ENCODE data around the gene KCNE4.

DNA sequence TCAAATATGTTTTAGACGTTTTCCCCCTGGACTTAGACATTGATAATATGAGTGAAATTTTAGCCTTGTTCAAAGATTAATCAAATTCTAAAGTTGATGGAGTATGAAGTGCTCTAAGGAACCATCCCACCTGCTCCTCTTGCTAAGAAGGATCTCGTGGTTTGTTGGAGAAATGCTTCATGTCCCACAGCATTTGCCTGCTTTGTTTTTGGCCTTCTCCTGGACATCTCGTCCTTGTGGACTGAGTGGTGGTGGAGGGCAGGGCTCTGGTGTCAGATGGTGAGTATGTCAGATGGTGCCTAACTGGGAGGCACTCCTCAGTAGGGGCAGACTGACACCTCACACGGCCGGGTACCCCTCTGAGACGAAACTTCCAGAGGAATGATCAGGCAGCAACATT is 39.7 kb upstream of the KCNE4 start:
- TF ChIP-seq EP300 (IDR thresholded peaks at IDR 0.05; ENCODE audit: borderline replicate concordance) (no peak), YY1 (IDR thresholded peaks at IDR 0.05; ENCODE audit: low read depth) (no peak), TAF1 (IDR thresholded peaks at IDR 0.05; ENCODE audit: low read depth) (no peak), NFIC (IDR thresholded peaks at IDR 0.05) (no peak), TEAD4 (IDR thresholded peaks at IDR 0.05) (no peak)
- TF ChIP-seq, protein P1, sequence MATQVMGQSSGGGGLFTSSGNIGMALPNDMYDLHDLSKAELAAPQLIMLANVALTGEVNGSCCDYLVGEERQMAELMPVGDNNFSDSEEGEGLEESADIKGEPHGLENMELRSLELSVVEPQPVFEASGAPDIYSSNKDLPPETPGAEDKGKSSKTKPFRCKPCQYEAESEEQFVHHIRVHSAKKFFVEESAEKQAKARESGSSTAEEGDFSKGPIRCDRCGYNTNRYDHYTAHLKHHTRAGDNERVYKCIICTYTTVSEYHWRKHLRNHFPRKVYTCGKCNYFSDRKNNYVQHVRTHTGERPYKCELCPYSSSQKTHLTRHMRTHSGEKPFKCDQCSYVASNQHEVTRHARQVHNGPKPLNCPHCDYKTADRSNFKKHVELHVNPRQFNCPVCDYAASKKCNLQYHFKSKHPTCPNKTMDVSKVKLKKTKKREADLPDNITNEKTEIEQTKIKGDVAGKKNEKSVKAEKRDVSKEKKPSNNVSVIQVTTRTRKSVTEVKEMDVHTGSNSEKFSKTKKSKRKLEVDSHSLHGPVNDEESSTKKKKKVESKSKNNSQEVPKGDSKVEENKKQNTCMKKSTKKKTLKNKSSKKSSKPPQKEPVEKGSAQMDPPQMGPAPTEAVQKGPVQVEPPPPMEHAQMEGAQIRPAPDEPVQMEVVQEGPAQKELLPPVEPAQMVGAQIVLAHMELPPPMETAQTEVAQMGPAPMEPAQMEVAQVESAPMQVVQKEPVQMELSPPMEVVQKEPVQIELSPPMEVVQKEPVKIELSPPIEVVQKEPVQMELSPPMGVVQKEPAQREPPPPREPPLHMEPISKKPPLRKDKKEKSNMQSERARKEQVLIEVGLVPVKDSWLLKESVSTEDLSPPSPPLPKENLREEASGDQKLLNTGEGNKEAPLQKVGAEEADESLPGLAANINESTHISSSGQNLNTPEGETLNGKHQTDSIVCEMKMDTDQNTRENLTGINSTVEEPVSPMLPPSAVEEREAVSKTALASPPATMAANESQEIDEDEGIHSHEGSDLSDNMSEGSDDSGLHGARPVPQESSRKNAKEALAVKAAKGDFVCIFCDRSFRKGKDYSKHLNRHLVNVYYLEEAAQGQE (IDR thresholded peaks at IDR 0.05; ENCODE audit: low read depth) = no peak
- TF ChIP-seq, protein P2, sequence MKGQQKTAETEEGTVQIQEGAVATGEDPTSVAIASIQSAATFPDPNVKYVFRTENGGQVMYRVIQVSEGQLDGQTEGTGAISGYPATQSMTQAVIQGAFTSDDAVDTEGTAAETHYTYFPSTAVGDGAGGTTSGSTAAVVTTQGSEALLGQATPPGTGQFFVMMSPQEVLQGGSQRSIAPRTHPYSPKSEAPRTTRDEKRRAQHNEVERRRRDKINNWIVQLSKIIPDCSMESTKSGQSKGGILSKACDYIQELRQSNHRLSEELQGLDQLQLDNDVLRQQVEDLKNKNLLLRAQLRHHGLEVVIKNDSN (IDR thresholded peaks at IDR 0.05) = no peak

Measured in Ishikawa (cell line).